AG08395 (cell line): ENCODE measurements around the gene POU6F2.

Experiments used
- DNase-seq: peaks from one replicate; pipeline ENCODE4 v3.0.0; 2012; ENCODE audit warnings: mixed read lengths, low spot score

POU6F2 gene

DNA sequence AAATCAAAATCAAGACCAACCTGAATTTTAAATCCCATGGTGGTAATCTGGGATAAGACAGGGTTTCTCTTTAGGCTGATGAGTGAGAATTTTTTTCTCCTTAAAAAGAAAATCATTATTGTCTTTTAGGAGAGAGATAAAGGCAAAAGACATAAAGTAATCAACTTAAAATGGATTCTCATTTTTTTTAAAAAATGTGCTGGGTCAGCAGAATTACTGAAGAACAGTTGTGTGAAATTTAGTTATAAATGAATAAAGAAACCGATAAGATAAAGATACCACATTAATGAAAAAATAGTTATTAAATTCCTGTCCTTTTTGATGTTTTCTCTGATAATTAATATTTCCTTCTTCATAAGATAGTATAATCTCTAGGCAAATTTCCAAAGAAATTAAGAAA is 427.2 kb downstream of the POU6F2 start:
- DNase-seq, result no peak

GRCh38 chr7:39405581-39405980 is 427.9 kb downstream of the POU6F2 start:
- DNase-seq, result no peak

DNA sequence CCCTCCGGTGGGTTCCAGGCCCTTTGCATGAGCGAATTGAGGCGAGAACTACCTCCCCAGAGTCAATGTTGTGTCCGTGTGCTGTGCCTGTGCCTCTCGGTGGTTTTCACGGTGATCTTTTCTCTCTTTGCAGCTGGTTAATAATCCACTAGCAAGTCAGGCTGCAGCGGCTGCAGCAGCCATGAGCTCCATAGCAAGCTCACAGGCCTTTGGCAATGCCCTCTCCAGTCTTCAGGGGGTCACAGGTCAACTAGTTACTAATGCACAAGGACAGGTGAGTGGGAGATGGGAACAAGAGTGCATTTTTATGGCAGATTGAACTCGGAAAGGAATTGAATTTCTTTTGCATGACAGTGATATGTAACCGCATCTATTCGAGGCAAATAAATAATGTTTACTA is 428.8 kb downstream of the POU6F2 start:
- no peak for DNase-seq

DNA sequence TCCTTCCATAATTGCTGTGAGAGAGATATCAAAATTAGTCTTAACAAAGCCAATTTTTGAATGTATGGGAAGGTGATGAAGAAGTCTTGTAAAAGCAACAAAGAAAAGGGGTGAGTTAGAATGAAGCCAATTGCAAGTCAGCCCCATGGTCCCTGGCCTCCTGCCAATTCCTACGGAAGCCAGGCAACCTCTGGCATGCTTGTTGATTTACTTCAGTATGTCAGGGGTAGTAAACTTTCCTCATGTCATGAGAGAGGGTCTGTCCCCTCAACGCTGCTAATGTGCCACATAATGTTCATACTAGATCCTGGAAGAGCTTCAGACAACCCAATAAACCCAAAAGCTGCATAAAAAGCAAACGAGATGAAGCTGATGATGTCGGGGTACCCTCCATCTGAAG is 429.4 kb downstream of the POU6F2 start:
- DNase-seq, result no peak

DNA sequence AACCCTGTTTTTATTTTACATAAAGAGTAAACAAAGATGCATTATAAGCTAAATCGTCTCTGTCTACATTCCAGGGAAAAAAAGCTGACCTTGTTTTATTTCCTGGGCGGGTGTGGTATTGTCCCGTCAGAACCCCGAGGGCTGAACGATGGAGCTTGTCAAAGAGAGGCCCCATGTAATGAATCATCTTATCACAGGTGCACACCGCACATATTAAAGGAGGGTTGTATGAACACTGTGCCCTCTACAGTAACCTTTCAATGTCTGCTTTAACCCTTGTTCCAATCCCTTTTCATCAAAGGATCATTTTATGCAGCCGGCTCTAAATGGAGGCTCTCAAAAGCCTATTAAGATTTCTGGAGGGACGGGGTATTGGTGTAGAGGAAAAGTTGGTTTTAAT is 430.0 kb downstream of the POU6F2 start:
- no peak for DNase-seq

GRCh38 chr7:39408906-39409305 is 431.2 kb downstream of the POU6F2 start:
- DNase-seq, result no peak

- no peak for DNase-seq
Observed at GRCh38 chr7:39410582-39410981, 432.9 kb downstream of the POU6F2 start.

DNA sequence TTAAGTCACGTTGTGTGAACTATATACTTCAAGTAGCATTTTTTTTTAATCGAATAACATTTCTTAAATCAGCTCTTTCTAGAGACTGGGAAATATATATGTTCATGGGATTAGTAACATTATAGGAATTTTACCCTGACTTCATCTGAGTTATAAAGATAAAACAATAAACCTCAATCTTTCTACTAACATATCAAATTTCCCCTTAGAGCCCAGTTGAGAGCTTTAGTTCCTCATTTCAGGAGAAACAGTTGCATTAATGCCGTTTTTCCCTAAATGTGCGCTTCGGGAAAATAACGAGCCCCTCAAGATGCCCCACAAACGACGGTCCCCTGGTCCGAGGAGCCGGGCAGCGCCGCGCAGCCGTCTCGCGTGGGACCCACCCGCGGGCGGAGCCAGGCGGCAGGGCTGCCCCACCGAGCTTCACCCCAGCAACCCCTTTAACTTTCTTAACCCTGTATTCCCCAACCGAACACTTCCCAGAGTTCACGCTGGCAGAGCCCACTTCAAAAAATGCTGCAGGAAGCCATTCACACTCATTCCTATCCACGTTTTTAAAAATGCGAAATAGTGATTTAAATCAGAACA is 436.0 kb downstream of the POU6F2 start:
- no peak for DNase-seq

DNA sequence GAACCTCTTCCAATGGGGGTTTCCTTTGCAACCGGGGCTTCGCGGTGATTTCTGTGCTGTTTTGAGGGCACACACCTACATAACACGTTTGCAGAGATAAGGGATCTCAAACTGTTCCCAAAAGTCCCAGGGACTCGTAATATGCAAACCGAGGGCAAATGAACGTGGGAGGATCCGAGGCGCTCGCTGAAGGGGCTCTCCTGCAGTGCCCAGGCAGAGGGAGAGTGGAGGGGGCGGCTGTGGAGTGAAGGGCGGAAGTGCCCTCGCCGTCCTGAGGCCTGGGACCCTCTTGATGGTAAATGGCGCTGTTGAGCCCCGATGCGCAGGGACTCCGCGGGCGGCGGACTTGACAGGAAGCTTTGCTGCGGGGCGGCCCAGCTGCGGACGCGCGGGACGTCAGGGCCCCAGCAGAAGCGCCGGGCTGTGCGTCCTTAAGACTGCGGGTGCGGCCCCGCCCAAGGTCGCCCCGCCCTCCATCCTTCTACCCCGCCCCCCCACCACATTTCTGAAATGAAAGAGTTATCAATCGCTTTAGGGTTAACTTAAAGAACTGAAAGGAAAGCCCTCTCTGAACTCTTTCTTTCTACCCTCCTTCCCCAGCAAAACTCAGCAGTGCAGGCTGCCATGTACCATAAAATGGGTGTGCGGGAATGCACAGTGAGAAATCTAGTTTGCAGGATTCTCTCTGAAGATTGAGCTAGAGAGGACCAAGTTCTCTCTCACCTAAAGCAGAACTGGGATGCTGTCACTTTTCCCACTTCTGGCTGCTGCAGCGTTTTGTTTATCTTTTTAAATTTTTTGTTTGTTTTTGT is 436.7 kb downstream of the POU6F2 start:
- DNase-seq, result peak; percentile 34

DNA sequence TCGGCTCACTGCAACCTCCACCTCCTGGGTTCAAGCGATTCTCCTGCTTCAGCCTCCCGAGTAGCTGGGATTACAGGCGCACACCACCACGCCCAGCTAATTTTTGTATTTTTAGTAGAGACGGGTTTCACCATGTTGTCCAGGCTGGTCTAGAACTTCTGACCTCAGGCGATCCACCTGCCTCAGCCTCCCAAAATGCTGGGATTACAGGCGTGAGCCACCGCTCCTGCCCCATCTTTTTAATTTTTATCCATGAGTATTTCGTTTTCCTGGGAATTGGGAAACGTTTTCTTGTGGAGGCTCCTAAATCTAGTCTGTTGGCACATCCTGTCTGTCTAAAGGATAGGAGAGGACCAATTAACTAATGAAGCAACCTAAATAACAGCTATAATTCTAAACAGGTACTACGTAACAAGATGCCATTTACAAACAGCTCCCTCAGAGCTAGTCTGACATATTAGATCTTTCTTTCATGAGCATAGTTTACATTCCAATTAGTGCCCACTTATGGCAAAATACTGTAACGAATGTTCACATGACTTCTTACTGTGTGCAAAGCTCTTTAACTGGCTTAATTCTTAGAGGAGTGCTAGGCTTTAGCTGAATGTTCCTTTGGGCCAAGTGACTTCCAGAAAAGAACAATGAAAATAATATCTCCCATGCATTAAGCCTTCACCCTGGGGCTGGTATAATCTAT is 437.5 kb downstream of the POU6F2 start:
- no peak for DNase-seq

DNA sequence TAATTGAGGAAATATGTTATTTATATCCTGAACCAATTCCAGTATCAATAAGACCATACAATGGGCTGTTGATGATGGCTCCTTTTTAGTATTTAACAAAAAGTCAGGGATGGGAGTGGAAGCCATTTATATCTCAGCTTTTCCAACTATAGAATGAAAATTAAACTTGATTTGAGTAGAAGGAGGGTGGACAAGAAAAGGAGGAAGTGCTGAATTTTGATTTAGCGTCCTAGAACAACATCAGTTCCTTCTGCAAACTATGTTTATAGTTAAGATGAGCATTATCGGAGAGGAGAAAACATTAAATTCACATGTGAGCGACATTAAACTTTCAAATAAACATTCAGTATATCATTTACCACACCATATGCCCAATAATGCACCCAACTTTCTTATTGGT is 439.2 kb downstream of the POU6F2 start:
- no peak for DNase-seq

DNA sequence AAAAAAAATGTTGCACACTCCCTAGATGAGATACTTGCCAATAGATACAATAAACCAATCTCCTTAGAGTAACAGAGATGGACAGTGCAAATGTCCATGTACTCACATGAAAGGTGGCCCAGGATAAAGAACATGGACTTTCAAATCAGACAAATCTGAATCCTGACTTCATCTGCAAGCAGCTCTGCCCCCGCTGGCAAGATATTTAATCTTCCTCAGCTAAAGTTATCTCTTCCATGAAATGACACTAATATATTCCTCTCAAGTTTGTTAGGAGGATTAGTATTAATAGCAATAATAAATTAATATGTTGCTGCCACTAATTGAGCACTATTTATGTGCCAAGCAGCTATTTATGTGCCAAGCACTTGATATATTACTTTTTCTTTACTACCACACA is 439.9 kb downstream of the POU6F2 start:
- no peak for DNase-seq

DNA sequence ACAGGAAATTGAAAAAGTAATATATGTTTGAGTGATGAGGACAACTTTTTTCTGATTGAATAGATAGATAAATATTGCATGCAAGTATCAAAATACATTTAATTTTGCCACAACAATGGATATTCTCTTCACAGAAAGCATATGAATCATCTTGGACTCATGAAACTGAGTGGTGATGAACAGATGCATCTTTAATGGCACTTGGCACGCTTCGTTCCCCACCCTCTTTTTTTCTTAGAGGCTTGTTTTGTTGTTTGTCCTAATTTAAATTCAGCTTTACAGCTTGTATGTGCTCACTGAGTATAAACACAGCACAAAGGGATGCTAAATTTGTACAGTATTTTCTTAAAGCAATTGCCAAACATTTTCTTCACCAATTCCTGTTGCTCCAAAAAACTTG is 443.5 kb downstream of the POU6F2 start:
- DNase-seq, result no peak

DNA sequence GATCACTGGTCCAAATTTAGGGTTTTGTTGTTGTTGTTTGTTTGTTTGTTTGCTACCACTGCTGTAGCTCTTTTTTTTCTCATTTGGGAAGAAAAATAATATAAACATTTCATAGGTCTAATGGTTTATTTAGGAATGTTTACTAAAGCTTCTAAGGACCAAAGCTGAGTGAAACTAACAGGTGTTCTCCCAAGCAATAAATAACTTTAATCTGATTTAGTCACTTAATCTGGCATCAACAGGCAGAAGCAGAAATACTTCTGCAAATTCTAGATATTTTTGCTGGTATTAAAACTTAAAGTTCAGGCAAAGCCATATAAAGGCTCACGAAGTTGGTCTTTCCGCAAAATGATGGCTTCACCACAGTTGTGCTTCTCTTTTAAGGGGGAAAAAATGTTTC is 444.0 kb downstream of the POU6F2 start:
- DNase-seq, result no peak

DNA sequence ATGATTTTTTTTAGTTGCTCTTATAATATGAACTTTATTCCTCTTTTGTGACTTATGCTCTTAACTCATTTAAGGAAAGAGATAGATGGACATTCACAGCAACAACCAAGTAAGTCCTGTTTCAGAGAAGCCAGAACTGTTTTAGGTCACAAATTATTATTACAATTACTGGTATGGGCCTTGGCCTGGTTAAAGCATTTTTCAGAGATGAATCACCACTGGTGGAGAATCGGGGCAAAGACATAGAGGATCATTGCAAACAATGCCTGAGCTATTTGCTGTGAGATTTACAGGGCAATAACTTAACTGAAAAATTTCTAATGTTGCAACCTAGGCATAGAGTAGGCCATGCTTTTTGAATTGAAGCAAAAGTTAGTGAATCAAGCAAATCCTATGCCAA is 450.5 kb downstream of the POU6F2 start:
- DNase-seq, result peak; percentile 86

DNA sequence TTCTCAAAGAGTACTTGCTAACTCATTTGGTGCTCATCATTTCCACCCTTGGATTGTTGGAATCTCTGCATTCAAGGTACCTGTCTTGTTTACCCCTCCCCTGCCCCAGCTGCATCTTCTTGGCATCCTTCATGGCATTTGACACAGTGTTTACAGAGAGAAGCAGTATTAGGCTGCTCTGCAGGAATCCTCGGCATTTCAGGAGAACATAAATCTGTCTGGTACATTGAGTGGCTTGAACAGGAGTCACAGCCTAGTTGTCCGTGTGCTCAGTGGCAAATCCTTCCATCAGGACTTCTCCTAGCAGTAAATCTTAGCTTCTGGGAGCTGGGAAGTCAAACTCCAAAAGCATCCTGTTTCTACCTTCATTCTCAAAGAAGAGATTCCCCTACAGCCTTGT is 451.7 kb downstream of the POU6F2 start:
- DNase-seq, result no peak

DNA sequence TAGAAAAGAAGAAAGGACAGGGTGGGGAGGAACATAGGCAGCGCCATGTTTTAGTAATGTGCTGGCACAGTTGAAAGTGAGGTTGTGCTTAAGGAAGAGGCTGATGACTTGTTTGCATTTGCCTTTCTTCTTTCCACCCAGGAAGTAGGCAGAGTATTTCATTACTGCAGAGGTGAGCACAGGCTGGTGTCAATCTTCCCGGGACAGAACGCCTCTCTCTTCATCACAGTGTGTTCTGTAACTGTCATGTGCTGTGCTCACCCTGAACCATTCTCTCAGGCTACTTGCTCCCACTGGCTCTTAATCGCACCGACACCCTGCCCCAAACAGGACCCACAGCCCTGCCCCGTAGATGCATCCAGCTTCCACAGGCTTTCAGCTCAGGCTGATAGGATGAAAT is 452.7 kb downstream of the POU6F2 start:
- no peak for DNase-seq

DNA sequence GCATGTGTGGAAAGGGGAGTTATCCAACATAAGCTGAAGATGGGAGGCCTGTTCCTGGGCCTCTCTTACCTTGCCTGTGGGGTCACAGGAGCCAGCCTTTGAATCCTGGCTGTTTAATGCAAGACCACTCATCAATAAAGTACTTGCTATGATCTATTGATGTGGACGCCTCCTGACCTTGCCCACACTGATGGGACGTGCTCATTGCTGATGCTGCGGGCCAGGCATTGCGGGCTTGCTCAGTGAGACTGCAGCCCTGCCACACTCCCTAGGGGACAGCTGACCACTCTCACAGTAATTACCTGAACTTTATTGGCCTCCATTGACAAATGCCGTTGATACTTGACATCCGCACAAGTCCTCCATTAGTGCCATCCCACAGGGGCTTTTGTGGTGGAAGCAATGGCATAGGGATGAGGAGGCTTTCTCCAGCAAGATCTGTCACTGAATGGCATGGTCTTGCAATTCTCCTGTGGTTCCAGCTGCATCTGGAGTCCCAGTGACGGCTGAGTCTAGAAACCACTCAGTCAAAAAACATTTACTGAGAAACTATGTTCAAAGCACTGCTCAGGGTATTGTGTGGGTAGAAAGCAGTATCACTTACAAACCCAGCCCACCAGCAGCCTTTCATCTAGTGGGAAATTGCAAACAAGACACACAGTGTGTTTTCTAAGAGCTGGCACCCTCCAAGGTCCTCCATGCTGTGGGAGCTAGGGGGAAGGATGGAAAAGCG is 453.4 kb downstream of the POU6F2 start:
- no peak for DNase-seq

DNA sequence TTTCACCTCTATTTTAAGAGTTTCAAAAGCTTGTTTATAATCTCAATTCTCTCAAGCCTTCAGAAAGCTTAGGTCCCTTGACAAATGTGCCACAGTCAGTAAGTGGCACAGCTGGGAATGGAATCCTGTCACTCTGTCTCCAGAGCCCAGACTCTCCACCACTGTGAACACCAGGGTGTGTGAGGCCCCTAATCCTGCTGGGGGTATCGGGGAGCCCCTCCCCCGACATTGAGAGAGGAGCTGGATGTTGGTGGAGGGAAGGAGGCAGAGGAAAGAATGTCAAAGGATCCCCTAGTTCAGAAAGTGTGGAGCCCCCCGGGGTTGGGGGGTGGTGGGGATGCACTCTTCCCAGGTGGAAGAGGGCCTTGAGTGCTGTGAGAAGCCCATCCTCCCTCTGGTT is 454.7 kb downstream of the POU6F2 start:
- DNase-seq, result no peak

- DNase-seq, result no peak
Observed at GRCh38 chr7:39432807-39433416, 455.2 kb downstream of the POU6F2 start.

DNA sequence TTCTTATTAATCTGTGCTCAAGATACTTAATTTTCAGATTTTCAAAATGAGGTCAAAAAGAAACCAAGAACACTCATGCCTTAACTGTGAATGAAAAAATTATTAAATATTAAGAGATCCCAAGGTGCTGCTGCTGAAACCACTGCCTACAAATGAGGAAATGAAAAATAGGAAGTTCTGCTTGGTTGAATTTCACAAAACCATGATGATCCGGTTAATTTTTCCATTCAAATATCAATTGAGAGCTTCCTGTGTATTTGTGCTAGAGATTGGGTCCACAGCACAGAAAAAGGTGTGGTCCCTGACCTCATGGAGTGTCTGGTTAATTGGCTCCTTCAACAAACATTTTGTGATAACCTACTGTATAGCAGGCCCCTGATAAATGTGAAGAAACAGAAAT is 455.8 kb downstream of the POU6F2 start:
- DNase-seq, result no peak

GRCh38 chr7:39434012-39434411 is 456.3 kb downstream of the POU6F2 start:
- no peak for DNase-seq
